K562 (cell line): Measurements from ENCODE around the gene ADM2. TPM values are rescaled to one million over a fixed set of nuclear protein-coding genes. Genes with fewer than 3 reads are reported as not detected.
A peak's percentile ranks its signal among the peaks of the same experiment; 100 is the strongest.

Experiments
- ATAC-seq: fragments of 200-7000 bp; cut with Tn5 transposase; 3 replicates; pipeline ENCODE4 v1.9.1; 2020; ENCODE audit warnings: moderate library complexity
- BruUV-seq: library from RNA; stranded (reverse); fragments of 400-500 nt; replicated peaks from 2 replicates; lab custom pipeline; 2021; lab: Mats Ljungman, UMichigan
- CTCF ChIA-PET: fragments of 300-600 bp; formaldehyde crosslinking; extraction: SDS; loops from one replicate; lab custom pipeline; 2021; ENCODE audit warnings: low intra/inter-chr PET ratio; lab: Yijun Ruan, JAX
- POLR2A ChIA-PET: fragments of 300-600, 350-650 bp; sonication (Branson Sonifier 250); formaldehyde crosslinking; extraction: SDS; loops from one replicate; lab custom pipeline; 2021; ENCODE audit warnings: antibody characterized with exemption, inconsistent platforms; lab: Yijun Ruan, JAX
- DNase-seq, 4 experiments: peaks; one replicate each; pipeline versions ENCODE4 v3.0.0 to v3.0.0-alpha.2; 2011 to 2018; ENCODE audit warnings: low spot score in 3 of 4, mixed read lengths in 3 of 4; ENCODE audit errors: extremely low read depth in 1 of 4
- FAIRE-seq: peaks from 2 replicates; lab custom pipeline; 2011; peaks lifted over from hg19 to GRCh38; lab: Jason Lieb, UNC
- H2AFZ ChIP-seq: 2 replicates; pipeline ENCODE4 v1.6.0; 2011; ENCODE audit warnings: low read depth, low read length, control low read depth, inconsistent platforms
- H3K27ac ChIP-seq: fragments of 200-600 bp; 3 replicates; pipeline ENCODE4 v1.8.0; 2011; ENCODE audit warnings: low read depth, mild to moderate bottlenecking, control low read depth, inconsistent platforms, low read length, moderate library complexity, mixed read lengths; ENCODE audit errors: extremely low read depth
- H3K27me3 ChIP-seq, 2 experiments: fragments of 300-600 bp in 1 of 2; 2 replicates in 1 of 2; 3 replicates in 1 of 2; pipeline versions ENCODE4 v1.6.0 to v1.8.0; 2011; ENCODE audit warnings: inconsistent platforms in 2 of 2, low read length in 2 of 2, mild to moderate bottlenecking in 1 of 2, mixed read lengths in 1 of 2, moderate library complexity in 1 of 2; ENCODE audit not compliant: control insufficient read depth in 2 of 2, insufficient read depth in 2 of 2
- H3K36me3 ChIP-seq: fragments of 300-600 bp; 3 replicates; pipeline ENCODE4 v1.8.0; 2011; ENCODE audit warnings: mild to moderate bottlenecking, low read length, inconsistent platforms; ENCODE audit not compliant: control insufficient read depth, insufficient read depth
- H3K4me1 ChIP-seq, 2 experiments: fragments of 200-600 bp in 1 of 2; replicated peaks in 1 of 2; 2 replicates in 1 of 2; 3 replicates in 1 of 2; pipeline versions ENCODE4 v1.5.1 to v1.8.0; 2011; ENCODE audit warnings: inconsistent platforms in 2 of 2, low read length in 2 of 2, mild to moderate bottlenecking in 1 of 2, mixed read lengths in 1 of 2, moderate library complexity in 1 of 2; ENCODE audit not compliant: control insufficient read depth in 2 of 2, insufficient read depth in 2 of 2
- H3K4me2 ChIP-seq: 2 replicates; pipeline ENCODE4 v1.6.1; 2011; ENCODE audit warnings: low read length, control low read depth, inconsistent platforms, mixed read lengths; ENCODE audit not compliant: insufficient read depth
- H3K4me3 ChIP-seq: fragments of 200-600 bp; sonication (generic), shearing (Covaris generic); 2 replicates; pipeline ENCODE4 v1.5.1; 2016; ENCODE audit warnings: control low read depth, inconsistent platforms
- H3K79me2 ChIP-seq: fragments of 200-600 bp; 3 replicates; pipeline ENCODE4 v1.8.0; 2011; ENCODE audit warnings: low read length, inconsistent platforms; ENCODE audit not compliant: control insufficient read depth, insufficient read depth
- H3K9ac ChIP-seq, 2 experiments: 2 replicates each; pipeline versions ENCODE4 v1.6.0 to v1.6.1; 2011; ENCODE audit warnings: low read depth in 2 of 2, low read length in 2 of 2, control low read depth in 1 of 2, inconsistent platforms in 1 of 2, mild to moderate bottlenecking in 1 of 2, mixed read lengths in 1 of 2; ENCODE audit not compliant: insufficient read depth in 1 of 2
- H3K9me1 ChIP-seq: one replicate; pipeline ENCODE4 v1.6.0; 2011; ENCODE audit warnings: inconsistent platforms, mild to moderate bottlenecking, low read length, moderate library complexity; ENCODE audit not compliant: control insufficient read depth, insufficient read depth
- H3K9me3 ChIP-seq: replicated peaks from 2 replicates; pipeline ENCODE4 v1.5.1; 2011; ENCODE audit warnings: low read depth, low read length, inconsistent platforms; ENCODE audit not compliant: control insufficient read depth, insufficient read depth
- H4K20me1 ChIP-seq: replicated peaks from 2 replicates; pipeline ENCODE4 v1.6.1; 2011; ENCODE audit warnings: low read length, inconsistent platforms, mixed read lengths; ENCODE audit not compliant: control insufficient read depth, insufficient read depth
- CBX2 ChIP-seq: fragments of 200-600 bp; sonication (generic); IDR thresholded peaks from one replicate; pipeline ENCODE4 v1.6.1; 2012; ENCODE audit warnings: mild to moderate bottlenecking, low read length, inconsistent platforms; ENCODE audit not compliant: insufficient read depth, poor library complexity, severe bottlenecking
- ELF4 ChIP-seq: fragments of 450-650 bp; formaldehyde crosslinking; IDR thresholded peaks from 2 replicates; pipeline ENCODE4 v1.4.0; 2022; ENCODE audit warnings: missing genetic modification characterization
- MBD2 ChIP-seq: sonication (generic); IDR thresholded peaks from 2 replicates; pipeline ENCODE4 v1.6.1; 2016; ENCODE audit warnings: low read depth, borderline replicate concordance
- ZFP1 ChIP-seq: fragments of 450-650 bp; formaldehyde crosslinking; IDR thresholded peaks from 2 replicates; pipeline ENCODE4 v1.4.0; 2020; ENCODE audit warnings: mild to moderate bottlenecking, mixed read lengths
- ZNF121 ChIP-seq: sonication (generic); formaldehyde crosslinking; conservative IDR thresholded peaks from 2 replicates; pipeline ENCODE4 v1.8.0; 2022; ENCODE audit warnings: missing genetic modification reagents
- ZNF79 ChIP-seq: fragments of 250-450 bp; sonication (Bioruptor Pico); IDR thresholded peaks from 2 replicates; pipeline ENCODE4 v1.4.0; 2020; ENCODE audit warnings: low read depth, mild to moderate bottlenecking, moderate library complexity
- WGBS: fragments of 100-300 bp; shearing (Covaris generic); methylation state at CpG from one replicate; pipeline ENCODE4 v1.1.6; 2016; ENCODE audit warnings: low coverage, mixed read lengths; ENCODE audit not compliant: insufficient coverage; ENCODE audit errors: missing lambda C conversion rate; 5-methylcytosine and 5-hydroxymethylcytosine counted together
- in situ Hi-C: fragments of 300-500 bp; cut with MboI; formaldehyde crosslinking; loops from 4 replicates; pipeline ENCODE4 v1.15.0; 2018; ENCODE audit warnings: inconsistent platforms, mixed read lengths
- intact Hi-C: fragments of 100-400 bp; cut with micrococcal nuclease; formaldehyde crosslinking; loops from 2 replicates; pipeline ENCODE4 v1.14.2; 2022
- polyA plus RNA-seq, 8 experiments: library from polyadenylated mRNA; depleted of rRNA in 4 of 8; stranded (reverse) in 5 of 8; unstranded in 3 of 8; fragments of >200 nt; fragmentation: Nextera tagmentation in 2 of 8; fragmentation: Illumina TruSeq in 1 of 8; extraction: Ambion mirVana in 2 of 8; extraction: Trizol in 1 of 8; gene quantifications; 2 replicates each; pipeline versions ENCODE4 v1.2.1 to v1.2.3, GENCODE V29; 2011 to 2014; ENCODE audit warnings: inconsistent platforms in 1 of 8, missing spikeins in 1 of 8
- total RNA-seq, 7 experiments: library from RNA; depleted of rRNA in 6 of 7; stranded (reverse); fragments of >200 nt in 6 of 7; fragmentation: Illumina TruSeq in 2 of 7; extraction: Trizol in 2 of 7; gene quantifications; 2 replicates each; pipeline versions ENCODE4 v1.2.1 to v1.2.3, GENCODE V29; 2011 to 2021; ENCODE audit warnings: low replicate concordance in 1 of 7

ADM2 gene
- total and polyA plus RNA-seq, 9 of the 15 experiments (the other 6 are each of a cell fraction or from before 2014, with no cell fraction given): 0.11 to 5.1 (median 0.38) TPM

GRCh38 chr22:50471197-50471847, 10.0 kb upstream of the ADM2 start:
- H3K27ac ChIP-seq: no peak overlapping the region
- BruUV-seq: no TSS peak
- POLR2A ChIA-PET: interaction anchor here (0.5 kb wide), 1 partner anchor 280 kb away, joined by 3 read pairs; no protein-coding TSS in a partner anchor
- peak overlapping the region in 1 of 2 experiments; percentile 71; a peak in 2 of 4 replicates for H3K9ac ChIP-seq
- no peak overlapping the region for H2AFZ ChIP-seq
- peaks cover 8% of the 10 kb centered on the region for H3K9me1 ChIP-seq
- 91% methylated on average over 6 of the region's 21 CpGs for WGBS
- no peak for TF ChIP-seq CBX2
- H3K79me2 ChIP-seq: peaks cover 57% of the 10 kb centered on the region
- peaks cover 37% of the 10 kb centered on the region for H4K20me1 ChIP-seq
- H3K36me3 ChIP-seq: peaks cover 12% of the 10 kb centered on the region; the same call in 1 of the 3 replicates
- no peaks in the 10 kb centered on the region for H3K9me3 ChIP-seq
- H3K4me2 ChIP-seq: no peak overlapping the region
- no peak for DNase-seq
- FAIRE-seq: no peak
- in situ Hi-C loops (no loop called here), intact Hi-C loops (no loop called here)
- H3K4me3 ChIP-seq: no peak overlapping the region
- peaks cover 29 to 50% of the 10 kb centered on the region in 2 experiments for H3K4me1 ChIP-seq
- CTCF ChIA-PET: no interaction called here
- no peaks in the 10 kb centered on the region for H3K27me3 ChIP-seq
- no peak for ATAC-seq

GRCh38 chr22:50471962-50472361, 9.4 kb upstream of the ADM2 start:
- in situ Hi-C loops: no loop called here
- CTCF ChIA-PET: no interaction called here
- H3K27me3 ChIP-seq: no peaks in the 10 kb centered on the region
- H3K36me3 ChIP-seq: peaks cover 5% of the 10 kb centered on the region; the same call in 1 of the 3 replicates
- H3K79me2 ChIP-seq: peaks cover 57% of the 10 kb centered on the region
- ATAC-seq (no peak), DNase-seq (no peak), FAIRE-seq (no peak)
- peaks cover 37% of the 10 kb centered on the region for H4K20me1 ChIP-seq
- peaks cover 8% of the 10 kb centered on the region for H3K9me1 ChIP-seq
- intact Hi-C loops: no loop called here
- TF ChIP-seq ZNF79: no peak
- no peak for TF ChIP-seq MBD2
- no peak for TF ChIP-seq ZNF121
- TF ChIP-seq ZFP1 (CRISPR knock-in tag): no peak
- no peak for TF ChIP-seq ELF4 (CRISPR knock-in tag)
- BruUV-seq: no TSS peak
- POLR2A ChIA-PET: interaction anchor here (0.8 kb wide), 1 partner anchor 27 kb away, joined by 3 read pairs; no protein-coding TSS in a partner anchor
- H3K9me3 ChIP-seq: no peaks in the 10 kb centered on the region
- H3K27ac ChIP-seq: no peak overlapping the region
- WGBS: 77% methylated on average over 2 of the region's 5 CpGs
- no peak overlapping the region for H3K4me3 ChIP-seq
- no peak overlapping the region for H2AFZ ChIP-seq
- H3K4me1 ChIP-seq: peaks cover 29 to 53% of the 10 kb centered on the region in 2 experiments
- peak overlapping the region in 1 of 2 experiments; percentile 10; a peak in 1 of 4 replicates for H3K9ac ChIP-seq
- no peak overlapping the region for H3K4me2 ChIP-seq
